Stomach (tissue), 9 donors: ENCODE measurements around the gene SEC23B. TPM values are rescaled to one million over a fixed set of nuclear protein-coding genes. Genes with fewer than 3 reads are reported as not detected.

ENCODE experiments used
- DNase-seq, 2 donors: peaks; one replicate each; pipeline versions ENCODE4 v3.0.0 to v3.0.0-alpha.2; 2013 to 2019
- H3K27ac ChIP-seq, 5 donors: fragments of 200-600 bp in 4 of 5; sonication (generic) in 4 of 5; one replicate each; pipeline ENCODE4 v1.5.1; 2013 to 2019; ENCODE audit warnings: mild to moderate bottlenecking in 1 of 5, moderate library complexity in 1 of 5
- H3K27me3 ChIP-seq, 3 donors: fragments of 200-600 bp; sonication (generic); one replicate each; pipeline ENCODE4 v1.5.1; 2017 to 2019; ENCODE audit warnings: mixed run types in 1 of 3
- H3K36me3 ChIP-seq, 4 donors: fragments of 200-600 bp; sonication (generic); 1 replicate in 3 of 4; 2 replicates in 1 of 4; pipeline ENCODE4 v1.5.1; 2016 to 2019
- H3K4me1 ChIP-seq, 4 donors: fragments of 200-600 bp; sonication (generic); one replicate each; pipeline ENCODE4 v1.5.1; 2016 to 2019
- H3K4me3 ChIP-seq, 4 donors: fragments of 200-600 bp; sonication (generic) in 3 of 4; one replicate each; pipeline ENCODE4 v1.5.1; 2016 to 2019; ENCODE audit warnings: mild to moderate bottlenecking in 1 of 4
- H3K9me3 ChIP-seq, 4 donors: fragments of 200-600 bp; sonication (generic); one replicate each; pipeline ENCODE4 v1.5.1; 2016 to 2019
- EP300 ChIP-seq: sonication (generic); formaldehyde crosslinking; IDR thresholded peaks from one replicate; pipeline ENCODE4 v1.6.1; 2017; ENCODE audit warnings: antibody characterized with exemption
- POLR2A ChIP-seq, 4 donors: fragments of 450-650 bp; IDR thresholded peaks; one replicate each; pipeline ENCODE4 v1.6.1; 2016; ENCODE audit warnings: antibody characterized with exemption in 4 of 4, control low read depth in 2 of 4, mild to moderate bottlenecking in 1 of 4, moderate library complexity in 1 of 4
- POLR2AphosphoS5 ChIP-seq, 3 donors: sonication (generic); formaldehyde crosslinking; IDR thresholded peaks; one replicate each; pipeline ENCODE4 v1.6.1; 2016; ENCODE audit warnings: antibody characterized with exemption in 3 of 3
- WGBS, 5 donors: extraction: QIAGEN DNeasy Blood & Tissue Kit in 3 of 5; methylation state at CpG; one replicate each; pipeline versions ENCODE4 v1.1.5 to v1.1.7; 2013 to 2018; 5-methylcytosine and 5-hydroxymethylcytosine counted together
- intact Hi-C: fragments of 100-400 bp; cut with DNase I; formaldehyde crosslinking; loops from one replicate; pipeline ENCODE4 v1.15.1; 2023; ENCODE audit warnings: low total_unique reads
- polyA plus RNA-seq, 3 donors: library from polyadenylated mRNA; stranded (reverse); fragments of 200-250 nt; gene quantifications; one replicate each; pipeline ENCODE4 v1.2.3, GENCODE V29; 2013
- total RNA-seq, 5 donors: library from RNA; depleted of rRNA; stranded (reverse); fragments of >200 nt; gene quantifications; one replicate each; pipeline versions ENCODE4 v1.1.0 to v1.2.3, GENCODE V29; 2014 to 2016
- TF ChIP-seq, protein P1 (sequence below), 7 experiments: fragments of 450-650 bp in 4 of 7; fragments of 200-600 bp in 3 of 7; sonication (generic) in 3 of 7; IDR thresholded peaks; one replicate each; pipeline ENCODE4 v1.5.1; 2016 to 2019; ENCODE audit warnings: antibody characterized with exemption in 7 of 7, control low read depth in 2 of 7, mild to moderate bottlenecking in 1 of 7
- donor health status: healthy with polysubstance abuse.
- donor health status: Bipolar disorder and iron deficiency.
- donor health status: healthy.

The SEC23B gene
- total and polyA plus RNA-seq, 8 donors: 5.3 to 74.9 (median 26.5) TPM

- DNase-seq: peak; percentile 94 to 98
- Histone ChIP-seq H3K36me3 (peaks cover 13 to 42% (median 40%) of the 10 kb centered on the region in 4 donors), H3K27me3 (no peaks in the 10 kb centered on the region), H3K4me1 (peaks cover 0 to 26% (median 18%) of the 10 kb centered on the region in 4 donors), H3K9me3 (no peaks in the 10 kb centered on the region), H3K4me3 (peak within 1 kb of the TSS; percentile 51 to 86 (median 65)), H3K27ac (peak within 1 kb of the TSS; percentile 85 to 91 (median 89))
- 0 to 1% (median 0%) methylated on average over 50 to 51 of the region's 51 CpGs for WGBS, 5 donors
- peak; percentile 68 to 94 (median 81) for TF ChIP-seq POLR2AphosphoS5 (IDR thresholded peaks at IDR 0.05)
- no peak for TF ChIP-seq POLR2A (IDR thresholded peaks at IDR 0.05)
- no peak for TF ChIP-seq EP300
- TF ChIP-seq, protein P1, sequence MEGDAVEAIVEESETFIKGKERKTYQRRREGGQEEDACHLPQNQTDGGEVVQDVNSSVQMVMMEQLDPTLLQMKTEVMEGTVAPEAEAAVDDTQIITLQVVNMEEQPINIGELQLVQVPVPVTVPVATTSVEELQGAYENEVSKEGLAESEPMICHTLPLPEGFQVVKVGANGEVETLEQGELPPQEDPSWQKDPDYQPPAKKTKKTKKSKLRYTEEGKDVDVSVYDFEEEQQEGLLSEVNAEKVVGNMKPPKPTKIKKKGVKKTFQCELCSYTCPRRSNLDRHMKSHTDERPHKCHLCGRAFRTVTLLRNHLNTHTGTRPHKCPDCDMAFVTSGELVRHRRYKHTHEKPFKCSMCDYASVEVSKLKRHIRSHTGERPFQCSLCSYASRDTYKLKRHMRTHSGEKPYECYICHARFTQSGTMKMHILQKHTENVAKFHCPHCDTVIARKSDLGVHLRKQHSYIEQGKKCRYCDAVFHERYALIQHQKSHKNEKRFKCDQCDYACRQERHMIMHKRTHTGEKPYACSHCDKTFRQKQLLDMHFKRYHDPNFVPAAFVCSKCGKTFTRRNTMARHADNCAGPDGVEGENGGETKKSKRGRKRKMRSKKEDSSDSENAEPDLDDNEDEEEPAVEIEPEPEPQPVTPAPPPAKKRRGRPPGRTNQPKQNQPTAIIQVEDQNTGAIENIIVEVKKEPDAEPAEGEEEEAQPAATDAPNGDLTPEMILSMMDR (IDR thresholded peaks at IDR 0.05): no peak
- intact Hi-C loops: no loop called here
Observed at GRCh38 chr20:18566892-18567738, 59.4 kb downstream of the SEC23B start, which contains the start of gene SMIM26. Gene SMIM26 (plus strand): TSS chr20:18567432. CDS start chr20:18567479, 47 bp downstream.

DNA sequence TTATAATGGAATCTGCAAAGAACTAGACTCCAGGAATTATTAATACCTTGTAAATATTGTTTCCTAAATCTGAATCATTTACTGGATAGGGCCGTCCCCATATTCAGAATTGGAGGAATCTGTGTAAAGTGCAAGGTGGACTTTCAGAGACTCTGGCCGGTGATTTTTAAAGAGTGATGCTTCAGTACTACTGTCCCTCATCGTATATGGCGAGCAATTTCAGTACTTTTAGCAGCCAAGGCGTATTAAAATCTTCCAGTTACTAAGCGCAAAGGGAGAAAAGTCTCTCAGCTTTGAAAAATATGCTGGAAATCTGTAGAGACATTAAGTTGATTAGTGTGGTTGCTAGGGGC lies 60.0 kb downstream of the SEC23B start:
- H3K4me3 ChIP-seq: peak overlapping the region; percentile 51 to 86 (median 65)
- TF ChIP-seq EP300 (no peak), POLR2AphosphoS5 (IDR thresholded peaks at IDR 0.05) (no peak), POLR2A (IDR thresholded peaks at IDR 0.05) (no peak)
- TF ChIP-seq, protein P1 (IDR thresholded peaks at IDR 0.05): no peak
- intact Hi-C loops: no loop called here

DNA sequence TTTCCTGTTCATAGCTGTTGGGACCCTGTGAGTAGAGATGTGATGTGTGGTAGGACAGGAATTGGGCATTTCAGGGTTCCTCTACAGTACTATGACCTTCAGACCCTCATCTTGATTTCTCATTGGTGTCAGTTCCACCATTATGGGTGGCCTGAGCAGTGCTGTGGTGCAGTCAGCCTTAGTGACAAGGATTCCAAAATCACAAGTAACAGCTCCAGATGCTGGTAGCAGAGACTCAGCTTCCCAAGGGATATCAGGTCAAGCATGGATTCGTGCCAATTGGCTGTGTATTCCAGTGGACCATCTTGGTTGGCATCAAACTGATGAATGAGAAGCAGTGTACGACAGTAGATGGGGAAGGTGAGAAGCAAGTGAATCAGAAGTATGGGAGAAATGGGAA lies 63.3 kb downstream of the SEC23B start:
- H3K4me1 ChIP-seq: peaks cover 0 to 26% (median 18%) of the 10 kb centered on the region in 4 donors
- 89 to 98% (median 98%) methylated on average over 2 of the region's 2 CpGs for WGBS, 5 donors
- no peaks in the 10 kb centered on the region for H3K27me3 ChIP-seq
- no peaks in the 10 kb centered on the region for H3K9me3 ChIP-seq
- no peak for DNase-seq
- intact Hi-C loops: no loop called here
- TF ChIP-seq, protein P1 (IDR thresholded peaks at IDR 0.05): no peak
- TF ChIP-seq EP300 (no peak), POLR2AphosphoS5 (IDR thresholded peaks at IDR 0.05) (no peak), POLR2A (IDR thresholded peaks at IDR 0.05) (no peak)
- H3K4me3 ChIP-seq: no peak overlapping the region
- peaks cover 6 to 28% (median 27%) of the 10 kb centered on the region in 4 donors for H3K36me3 ChIP-seq
- no peak overlapping the region for H3K27ac ChIP-seq

More for the DNA sequence above, 60.0 kb downstream of the SEC23B start:
- DNase-seq: no peak
- Histone ChIP-seq H3K36me3 (peaks cover 7 to 36% (median 34%) of the 10 kb centered on the region in 4 donors), H3K27ac (peak overlapping the region in 4 of 5 donors; percentile 87 to 91 (median 90)), H3K9me3 (no peaks in the 10 kb centered on the region), H3K4me1 (peaks cover 0 to 26% (median 18%) of the 10 kb centered on the region in 4 donors), H3K27me3 (no peaks in the 10 kb centered on the region)
- 0 to 5% (median 4%) methylated on average over 6 of the region's 6 CpGs for WGBS, 5 donors

GRCh38 chr20:18571578-18571977 lies 63.8 kb downstream of the SEC23B start:
- TF ChIP-seq EP300 (no peak), POLR2A (IDR thresholded peaks at IDR 0.05) (no peak), POLR2AphosphoS5 (IDR thresholded peaks at IDR 0.05) (no peak)
- TF ChIP-seq, protein P1 (IDR thresholded peaks at IDR 0.05): no peak
- DNase-seq: no peak
- Histone ChIP-seq H3K4me3 (no peak overlapping the region), H3K4me1 (peaks cover 0 to 23% (median 16%) of the 10 kb centered on the region in 4 donors), H3K27me3 (no peaks in the 10 kb centered on the region), H3K36me3 (peaks cover 6 to 28% (median 27%) of the 10 kb centered on the region in 4 donors), H3K27ac (no peak overlapping the region), H3K9me3 (no peaks in the 10 kb centered on the region)
- WGBS, 5 donors: 88 to 100% (median 91%) methylated on average over 2 of the region's 2 CpGs
- intact Hi-C loops: no loop called here
